ENCODE measurements around the gene MRPL37.

DNA sequence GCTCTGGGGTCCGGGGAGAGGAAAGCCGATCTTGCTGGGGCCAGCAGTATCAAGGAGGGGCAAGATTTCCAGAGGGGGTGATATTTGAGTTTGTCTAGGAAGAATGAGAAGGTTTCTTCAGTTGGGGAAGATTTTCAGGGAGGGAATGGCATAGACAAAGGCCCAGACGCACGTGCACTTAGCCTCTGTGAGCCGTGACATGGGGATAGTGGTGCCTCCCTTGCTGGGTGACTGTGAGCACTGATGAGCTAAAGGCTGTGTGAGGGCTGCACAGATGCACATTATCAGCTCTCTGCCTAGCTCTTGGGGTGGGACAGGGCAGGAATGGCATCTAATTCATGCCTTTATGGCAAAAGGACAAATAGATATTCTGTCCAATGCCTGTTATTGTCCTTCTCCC, 49.0 kb upstream of the MRPL37 start:
- TF ChIP-seq, protein P1, sequence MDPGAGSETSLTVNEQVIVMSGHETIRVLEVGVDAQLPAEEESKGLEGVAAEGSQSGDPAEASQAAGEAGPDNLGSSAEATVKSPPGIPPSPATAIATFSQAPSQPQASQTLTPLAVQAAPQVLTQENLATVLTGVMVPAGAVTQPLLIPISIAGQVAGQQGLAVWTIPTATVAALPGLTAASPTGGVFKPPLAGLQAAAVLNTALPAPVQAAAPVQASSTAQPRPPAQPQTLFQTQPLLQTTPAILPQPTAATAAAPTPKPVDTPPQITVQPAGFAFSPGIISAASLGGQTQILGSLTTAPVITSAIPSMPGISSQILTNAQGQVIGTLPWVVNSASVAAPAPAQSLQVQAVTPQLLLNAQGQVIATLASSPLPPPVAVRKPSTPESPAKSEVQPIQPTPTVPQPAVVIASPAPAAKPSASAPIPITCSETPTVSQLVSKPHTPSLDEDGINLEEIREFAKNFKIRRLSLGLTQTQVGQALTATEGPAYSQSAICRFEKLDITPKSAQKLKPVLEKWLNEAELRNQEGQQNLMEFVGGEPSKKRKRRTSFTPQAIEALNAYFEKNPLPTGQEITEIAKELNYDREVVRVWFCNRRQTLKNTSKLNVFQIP (CRISPR knock-in tag; IDR thresholded peaks at IDR 0.05; ENCODE audit: borderline replicate concordance, low read depth): no peak
- TF ChIP-seq TCF4 (CRISPR knock-in tag; IDR thresholded peaks at IDR 0.05; ENCODE audit: borderline replicate concordance) (no peak), ZNF8 (CRISPR knock-in tag; IDR thresholded peaks at IDR 0.05) (no peak), OSR1 (CRISPR knock-in tag; IDR thresholded peaks at IDR 0.05) (no peak), ZC3H10 (CRISPR knock-in tag; IDR thresholded peaks at IDR 0.05) (no peak), TOX (CRISPR knock-in tag; IDR thresholded peaks at IDR 0.05; ENCODE audit: borderline replicate concordance) (no peak), ZFP30 (CRISPR knock-in tag; IDR thresholded peaks at IDR 0.05) (no peak)
